SK-N-SH treated with all-trans-retinoic acid at 6 μM for 48 hours (cell line): ENCODE measurements around the gene NLRX1.

Source experiments
- ATAC-seq: fragments of 200-7000 bp; cut with Tn5 transposase; 3 replicates; pipeline ENCODE4 v1.9.1; 2020; ENCODE audit warnings: mild to moderate bottlenecking, moderate library complexity
- ARNTL ChIP-seq: fragments of 450-650 bp; formaldehyde crosslinking; IDR thresholded peaks from 2 replicates; pipeline ENCODE4 v1.5.0; 2020; ENCODE audit warnings: low read depth, mild to moderate bottlenecking, moderate library complexity, borderline replicate concordance
- BACH2 ChIP-seq: fragments of 250-450 bp; sonication (Bioruptor Pico); IDR thresholded peaks from 2 replicates; pipeline ENCODE4 v1.9.0; 2021; ENCODE audit warnings: mild to moderate bottlenecking, borderline replicate concordance
- CSDC2 ChIP-seq: fragments of 250-450 bp; sonication (Bioruptor Pico); IDR thresholded peaks from 2 replicates; pipeline ENCODE4 v1.5.0; 2020; ENCODE audit warnings: mild to moderate bottlenecking, moderate library complexity
- ESRRG ChIP-seq: fragments of 250-450 bp; sonication (Bioruptor Pico); IDR thresholded peaks from 2 replicates; pipeline ENCODE4 v1.6.1; 2021; ENCODE audit warnings: mild to moderate bottlenecking
- GLIS3 ChIP-seq: fragments of 250-450 bp; sonication (Bioruptor Pico); IDR thresholded peaks from 2 replicates; pipeline ENCODE4 v1.5.0; 2020; ENCODE audit warnings: mild to moderate bottlenecking, moderate library complexity
- ISL1 ChIP-seq: fragments of 250-450 bp; sonication (Bioruptor Pico); IDR thresholded peaks from 2 replicates; pipeline ENCODE4 v2.1.2; 2022; ENCODE audit warnings: mild to moderate bottlenecking, moderate library complexity
- OSR1 ChIP-seq: fragments of 250-450 bp; sonication (Bioruptor Pico); IDR thresholded peaks from 2 replicates; pipeline ENCODE4 v1.8.0; 2022; ENCODE audit warnings: moderate library complexity, mild to moderate bottlenecking, inconsistent platforms
- PPARA ChIP-seq: fragments of 250-450 bp; sonication (Bioruptor Pico); IDR thresholded peaks from 2 replicates; pipeline ENCODE4 v1.5.0; 2020; ENCODE audit warnings: mild to moderate bottlenecking, borderline replicate concordance
- RARB ChIP-seq: fragments of 250-450 bp; sonication (Bioruptor Pico); IDR thresholded peaks from 2 replicates; pipeline ENCODE4 v1.8.0; 2021; ENCODE audit warnings: mild to moderate bottlenecking, moderate library complexity
- SNAI2 ChIP-seq: fragments of 250-450 bp; sonication (Bioruptor Pico); IDR thresholded peaks from 2 replicates; pipeline ENCODE4 v1.5.0; 2020; ENCODE audit warnings: mild to moderate bottlenecking, moderate library complexity
- TCF4 ChIP-seq: fragments of 250-450 bp; sonication (Bioruptor Pico); IDR thresholded peaks from 2 replicates; pipeline ENCODE4 v1.8.0; 2021; ENCODE audit warnings: mild to moderate bottlenecking, moderate library complexity, borderline replicate concordance
- ZC3H10 ChIP-seq: fragments of 250-450 bp; sonication (Bioruptor Pico); IDR thresholded peaks from 2 replicates; pipeline ENCODE4 v1.5.1; 2021; ENCODE audit warnings: mild to moderate bottlenecking, moderate library complexity
- ZFP3 ChIP-seq: fragments of 250-450 bp; sonication (Bioruptor Pico); IDR thresholded peaks from 2 replicates; pipeline ENCODE4 v1.5.0; 2020; ENCODE audit warnings: mild to moderate bottlenecking, moderate library complexity
- ZFP30 ChIP-seq: fragments of 450-650 bp; formaldehyde crosslinking; IDR thresholded peaks from 2 replicates; pipeline ENCODE4 v1.5.0; 2022; ENCODE audit warnings: mild to moderate bottlenecking, moderate library complexity
- ZNF565 ChIP-seq: fragments of 450-650 bp; formaldehyde crosslinking; conservative IDR thresholded peaks from 2 replicates; pipeline ENCODE4 v1.5.0; 2020; ENCODE audit warnings: low read depth, mild to moderate bottlenecking, moderate library complexity
- ZNF70 ChIP-seq: fragments of 450-650 bp; formaldehyde crosslinking; IDR thresholded peaks from 2 replicates; pipeline ENCODE4 v1.5.0; 2020; ENCODE audit warnings: mild to moderate bottlenecking, moderate library complexity
- ZNF8 ChIP-seq: fragments of 450-650 bp; formaldehyde crosslinking; IDR thresholded peaks from 2 replicates; pipeline ENCODE4 v1.5.0; 2020; ENCODE audit warnings: mild to moderate bottlenecking, moderate library complexity
- TF ChIP-seq, protein P1 (sequence below): fragments of 250-450 bp; sonication (Bioruptor Pico); IDR thresholded peaks from 2 replicates; pipeline ENCODE4 v1.8.0; 2020; ENCODE audit warnings: mild to moderate bottlenecking, moderate library complexity, borderline replicate concordance
- TF ChIP-seq, protein P2 (sequence below): fragments of 250-450 bp; sonication (Bioruptor Pico); IDR thresholded peaks from 2 replicates; pipeline ENCODE4 v1.5.0; 2020; ENCODE audit warnings: mild to moderate bottlenecking, moderate library complexity
- TF ChIP-seq, protein P3 (sequence below): fragments of 250-450 bp; sonication (Bioruptor Pico); IDR thresholded peaks from 2 replicates; pipeline ENCODE4 v1.5.1; 2021; ENCODE audit warnings: mild to moderate bottlenecking, moderate library complexity
- TF ChIP-seq, protein P4 (sequence below): fragments of 250-450 bp; sonication (Bioruptor Pico); IDR thresholded peaks from 2 replicates; pipeline ENCODE4 v1.8.0; 2021; ENCODE audit warnings: low read depth, mild to moderate bottlenecking, moderate library complexity, borderline replicate concordance

NLRX1 gene

GRCh38 chr11:119179342-119179741 is 10.8 kb downstream of the NLRX1 start:
- no peak for TF ChIP-seq TCF4 (CRISPR knock-in tag)
- TF ChIP-seq OSR1 (CRISPR knock-in tag): no peak
- TF ChIP-seq ISL1 (CRISPR knock-in tag): no peak
- no peak for TF ChIP-seq RARB (CRISPR knock-in tag)
- no peak for TF ChIP-seq GLIS3 (CRISPR knock-in tag)
- TF ChIP-seq, protein P1, sequence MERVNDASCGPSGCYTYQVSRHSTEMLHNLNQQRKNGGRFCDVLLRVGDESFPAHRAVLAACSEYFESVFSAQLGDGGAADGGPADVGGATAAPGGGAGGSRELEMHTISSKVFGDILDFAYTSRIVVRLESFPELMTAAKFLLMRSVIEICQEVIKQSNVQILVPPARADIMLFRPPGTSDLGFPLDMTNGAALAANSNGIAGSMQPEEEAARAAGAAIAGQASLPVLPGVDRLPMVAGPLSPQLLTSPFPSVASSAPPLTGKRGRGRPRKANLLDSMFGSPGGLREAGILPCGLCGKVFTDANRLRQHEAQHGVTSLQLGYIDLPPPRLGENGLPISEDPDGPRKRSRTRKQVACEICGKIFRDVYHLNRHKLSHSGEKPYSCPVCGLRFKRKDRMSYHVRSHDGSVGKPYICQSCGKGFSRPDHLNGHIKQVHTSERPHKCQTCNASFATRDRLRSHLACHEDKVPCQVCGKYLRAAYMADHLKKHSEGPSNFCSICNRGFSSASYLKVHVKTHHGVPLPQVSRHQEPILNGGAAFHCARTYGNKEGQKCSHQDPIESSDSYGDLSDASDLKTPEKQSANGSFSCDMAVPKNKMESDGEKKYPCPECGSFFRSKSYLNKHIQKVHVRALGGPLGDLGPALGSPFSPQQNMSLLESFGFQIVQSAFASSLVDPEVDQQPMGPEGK (CRISPR knock-in tag): no peak
- TF ChIP-seq ARNTL (CRISPR knock-in tag): no peak
- TF ChIP-seq ZNF70: no peak
- no peak for TF ChIP-seq CSDC2
- no peak for TF ChIP-seq BACH2 (CRISPR knock-in tag)
- TF ChIP-seq, protein P2, sequence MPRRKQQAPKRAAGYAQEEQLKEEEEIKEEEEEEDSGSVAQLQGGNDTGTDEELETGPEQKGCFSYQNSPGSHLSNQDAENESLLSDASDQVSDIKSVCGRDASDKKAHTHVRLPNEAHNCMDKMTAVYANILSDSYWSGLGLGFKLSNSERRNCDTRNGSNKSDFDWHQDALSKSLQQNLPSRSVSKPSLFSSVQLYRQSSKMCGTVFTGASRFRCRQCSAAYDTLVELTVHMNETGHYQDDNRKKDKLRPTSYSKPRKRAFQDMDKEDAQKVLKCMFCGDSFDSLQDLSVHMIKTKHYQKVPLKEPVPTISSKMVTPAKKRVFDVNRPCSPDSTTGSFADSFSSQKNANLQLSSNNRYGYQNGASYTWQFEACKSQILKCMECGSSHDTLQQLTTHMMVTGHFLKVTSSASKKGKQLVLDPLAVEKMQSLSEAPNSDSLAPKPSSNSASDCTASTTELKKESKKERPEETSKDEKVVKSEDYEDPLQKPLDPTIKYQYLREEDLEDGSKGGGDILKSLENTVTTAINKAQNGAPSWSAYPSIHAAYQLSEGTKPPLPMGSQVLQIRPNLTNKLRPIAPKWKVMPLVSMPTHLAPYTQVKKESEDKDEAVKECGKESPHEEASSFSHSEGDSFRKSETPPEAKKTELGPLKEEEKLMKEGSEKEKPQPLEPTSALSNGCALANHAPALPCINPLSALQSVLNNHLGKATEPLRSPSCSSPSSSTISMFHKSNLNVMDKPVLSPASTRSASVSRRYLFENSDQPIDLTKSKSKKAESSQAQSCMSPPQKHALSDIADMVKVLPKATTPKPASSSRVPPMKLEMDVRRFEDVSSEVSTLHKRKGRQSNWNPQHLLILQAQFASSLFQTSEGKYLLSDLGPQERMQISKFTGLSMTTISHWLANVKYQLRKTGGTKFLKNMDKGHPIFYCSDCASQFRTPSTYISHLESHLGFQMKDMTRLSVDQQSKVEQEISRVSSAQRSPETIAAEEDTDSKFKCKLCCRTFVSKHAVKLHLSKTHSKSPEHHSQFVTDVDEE (CRISPR knock-in tag): no peak
- TF ChIP-seq ZFP3: no peak
- no peak for TF ChIP-seq PPARA (CRISPR knock-in tag)
- TF ChIP-seq SNAI2 (CRISPR knock-in tag): no peak
- TF ChIP-seq ZC3H10 (CRISPR knock-in tag): no peak
- TF ChIP-seq, protein P3, sequence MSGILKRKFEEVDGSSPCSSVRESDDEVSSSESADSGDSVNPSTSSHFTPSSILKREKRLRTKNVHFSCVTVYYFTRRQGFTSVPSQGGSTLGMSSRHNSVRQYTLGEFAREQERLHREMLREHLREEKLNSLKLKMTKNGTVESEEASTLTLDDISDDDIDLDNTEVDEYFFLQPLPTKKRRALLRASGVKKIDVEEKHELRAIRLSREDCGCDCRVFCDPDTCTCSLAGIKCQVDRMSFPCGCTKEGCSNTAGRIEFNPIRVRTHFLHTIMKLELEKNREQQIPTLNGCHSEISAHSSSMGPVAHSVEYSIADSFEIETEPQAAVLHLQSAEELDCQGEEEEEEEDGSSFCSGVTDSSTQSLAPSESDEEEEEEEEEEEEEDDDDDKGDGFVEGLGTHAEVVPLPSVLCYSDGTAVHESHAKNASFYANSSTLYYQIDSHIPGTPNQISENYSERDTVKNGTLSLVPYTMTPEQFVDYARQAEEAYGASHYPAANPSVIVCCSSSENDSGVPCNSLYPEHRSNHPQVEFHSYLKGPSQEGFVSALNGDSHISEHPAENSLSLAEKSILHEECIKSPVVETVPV (CRISPR knock-in tag): no peak
- no peak for TF ChIP-seq ESRRG (CRISPR knock-in tag)
- no peak for TF ChIP-seq ZNF565 (CRISPR knock-in tag)
- no peak for TF ChIP-seq ZFP30 (CRISPR knock-in tag)
- no peak for ATAC-seq

DNA sequence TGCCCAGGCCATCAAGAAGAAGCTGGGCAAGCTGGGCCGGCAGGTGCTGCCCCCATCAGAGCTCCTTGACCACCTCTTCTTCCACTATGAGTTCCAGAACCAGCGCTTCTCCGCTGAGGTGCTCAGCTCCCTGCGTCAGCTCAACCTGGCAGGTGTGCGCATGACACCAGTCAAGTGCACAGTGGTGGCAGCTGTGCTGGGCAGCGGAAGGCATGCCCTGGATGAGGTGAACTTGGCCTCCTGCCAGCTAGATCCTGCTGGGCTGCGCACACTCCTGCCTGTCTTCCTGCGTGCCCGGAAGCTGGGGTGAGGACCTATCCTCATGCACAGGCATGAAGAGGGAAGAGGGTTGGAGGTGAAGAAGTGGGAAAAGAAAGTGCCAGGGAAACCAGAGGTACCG is 11.5 kb downstream of the NLRX1 start:
- no peak for TF ChIP-seq TCF4 (CRISPR knock-in tag)
- TF ChIP-seq BACH2 (CRISPR knock-in tag): no peak
- TF ChIP-seq ARNTL (CRISPR knock-in tag): no peak
- no peak for TF ChIP-seq OSR1 (CRISPR knock-in tag)
- no peak for ATAC-seq

DNA sequence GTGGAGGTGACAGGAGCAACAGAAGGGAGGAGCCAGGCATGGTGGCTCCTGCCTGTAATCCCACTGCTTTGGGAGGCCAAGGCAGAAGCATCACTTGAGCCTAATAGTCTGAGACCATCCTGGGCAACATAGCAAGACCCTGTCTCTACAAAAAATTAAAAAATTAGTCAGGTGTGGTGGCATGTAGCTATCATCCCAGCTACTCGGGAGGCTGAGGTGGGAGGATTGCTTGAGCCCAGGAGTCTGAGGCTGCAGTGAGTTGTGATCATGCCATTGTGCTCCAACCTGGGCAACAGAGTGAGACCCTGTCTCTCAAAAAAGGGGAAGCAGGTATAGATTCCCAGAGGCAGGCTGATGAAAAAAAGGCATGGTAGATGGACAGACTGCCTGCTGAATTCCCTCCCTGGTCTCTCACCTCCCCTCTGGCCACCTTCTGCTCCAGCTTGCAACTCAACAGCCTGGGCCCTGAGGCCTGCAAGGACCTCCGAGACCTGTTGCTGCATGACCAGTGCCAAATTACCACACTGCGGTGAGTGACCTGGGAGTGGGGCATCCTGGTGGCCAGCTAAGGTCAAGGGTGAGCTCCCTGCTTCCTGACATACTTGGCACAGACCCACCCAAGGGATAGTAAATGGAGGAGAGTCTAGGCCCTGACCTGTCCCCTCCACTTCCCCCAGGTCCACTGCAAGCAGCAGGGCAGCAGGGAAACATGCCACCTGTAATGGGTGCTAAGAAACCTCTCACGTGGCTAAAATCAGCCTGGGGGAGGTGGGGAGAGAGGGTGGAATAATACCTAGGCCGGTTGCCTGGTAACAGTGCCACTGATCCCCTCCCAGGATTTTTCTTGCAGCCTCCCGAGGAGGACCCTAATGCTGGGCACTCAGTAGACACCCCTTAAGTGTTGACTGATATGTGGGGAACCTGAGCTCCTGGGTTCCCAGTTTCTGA is 12.5 kb downstream of the NLRX1 start:
- TF ChIP-seq ISL1 (CRISPR knock-in tag): no peak
- no peak for TF ChIP-seq BACH2 (CRISPR knock-in tag)
- TF ChIP-seq ZNF70: no peak
- TF ChIP-seq ZFP30 (CRISPR knock-in tag): no peak
- TF ChIP-seq ZFP3: no peak
- no peak for TF ChIP-seq ZNF565 (CRISPR knock-in tag)
- TF ChIP-seq, protein P4, sequence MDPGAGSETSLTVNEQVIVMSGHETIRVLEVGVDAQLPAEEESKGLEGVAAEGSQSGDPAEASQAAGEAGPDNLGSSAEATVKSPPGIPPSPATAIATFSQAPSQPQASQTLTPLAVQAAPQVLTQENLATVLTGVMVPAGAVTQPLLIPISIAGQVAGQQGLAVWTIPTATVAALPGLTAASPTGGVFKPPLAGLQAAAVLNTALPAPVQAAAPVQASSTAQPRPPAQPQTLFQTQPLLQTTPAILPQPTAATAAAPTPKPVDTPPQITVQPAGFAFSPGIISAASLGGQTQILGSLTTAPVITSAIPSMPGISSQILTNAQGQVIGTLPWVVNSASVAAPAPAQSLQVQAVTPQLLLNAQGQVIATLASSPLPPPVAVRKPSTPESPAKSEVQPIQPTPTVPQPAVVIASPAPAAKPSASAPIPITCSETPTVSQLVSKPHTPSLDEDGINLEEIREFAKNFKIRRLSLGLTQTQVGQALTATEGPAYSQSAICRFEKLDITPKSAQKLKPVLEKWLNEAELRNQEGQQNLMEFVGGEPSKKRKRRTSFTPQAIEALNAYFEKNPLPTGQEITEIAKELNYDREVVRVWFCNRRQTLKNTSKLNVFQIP (CRISPR knock-in tag): no peak
- no peak for TF ChIP-seq TCF4 (CRISPR knock-in tag)
- TF ChIP-seq ZC3H10 (CRISPR knock-in tag): no peak
- TF ChIP-seq ZNF8: no peak
- TF ChIP-seq, all 23 proteins: peak for 0
- no peak for ATAC-seq
